IPS-20b (cell line): ENCODE results near the gene API5.
A peak's percentile ranks its signal among the peaks of the same experiment; 100 is the strongest.
"Not testable (repeated sequence)": the region's sequence is repeated elsewhere in the genome, so short reads cannot be mapped to it uniquely, and the experiment has no call there.

Experiments
- H3K27ac ChIP-seq: one replicate; pipeline ENCODE4 v1.5.1; 2013; ENCODE audit warnings: low read length
- H3K27me3 ChIP-seq: 2 replicates; pipeline ENCODE4 v1.6.1; 2013; ENCODE audit warnings: mild to moderate bottlenecking, low read length, inconsistent platforms; ENCODE audit not compliant: insufficient read depth
- H3K36me3 ChIP-seq: 2 replicates; pipeline ENCODE4 v1.6.1; 2013; ENCODE audit warnings: low read depth, mild to moderate bottlenecking, inconsistent platforms, low read length, moderate library complexity; ENCODE audit not compliant: insufficient read depth
- H3K4me1 ChIP-seq: 2 replicates; pipeline ENCODE4 v1.6.1; 2013; ENCODE audit warnings: mild to moderate bottlenecking, control low read depth, inconsistent platforms, low read length, moderate library complexity; ENCODE audit not compliant: insufficient read depth
- H3K4me3 ChIP-seq: 2 replicates; pipeline ENCODE4 v1.5.1; 2013; ENCODE audit warnings: mild to moderate bottlenecking, low read length, inconsistent platforms
- H3K9ac ChIP-seq: 2 replicates; pipeline ENCODE4 v1.6.1; 2013; ENCODE audit warnings: low read depth, mild to moderate bottlenecking, inconsistent platforms, low read length, moderate library complexity
- H3K9me3 ChIP-seq: 2 replicates; pipeline ENCODE4 v1.6.1; 2013; ENCODE audit warnings: mild to moderate bottlenecking, low read depth, low read length, inconsistent platforms; ENCODE audit not compliant: insufficient read depth

Gene API5

GRCh38 chr11:43315966-43316365 is 4.2 kb downstream of the API5 start:
- Histone ChIP-seq H3K27ac (no peak overlapping the region), H3K4me1 (peaks cover 4% of the 10 kb centered on the region; the same call in 1 of the 2 replicates), H3K27me3 (no peaks in the 10 kb centered on the region), H3K9ac (no peak overlapping the region), H3K36me3 (peaks cover 40% of the 10 kb centered on the region), H3K9me3 (no peaks in the 10 kb centered on the region), H3K4me3 (no peak overlapping the region)

- Histone ChIP-seq H3K36me3 (peaks cover 44% of the 10 kb centered on the region), H3K4me3 (no peak overlapping the region), H3K9me3 (no peaks in the 10 kb centered on the region), H3K27ac (no peak overlapping the region), H3K4me1 (peaks cover 4% of the 10 kb centered on the region; the same call in 1 of the 2 replicates), H3K27me3 (no peaks in the 10 kb centered on the region), H3K9ac (no peak overlapping the region)
Measured at GRCh38 chr11:43316451-43316850, 4.7 kb downstream of the API5 start.

- Histone ChIP-seq H3K27ac (no peak overlapping the region), H3K27me3 (no peaks in the 10 kb centered on the region), H3K9ac (no peak overlapping the region), H3K4me1 (no peaks in the 10 kb centered on the region), H3K36me3 (peaks cover 100% of the 10 kb centered on the region), H3K4me3 (no peak overlapping the region), H3K9me3 (no peaks in the 10 kb centered on the region)
Measured at GRCh38 chr11:43327987-43328386, 16.2 kb downstream of the API5 start.

GRCh38 chr11:43328482-43328881 is 16.7 kb downstream of the API5 start:
- H3K4me3 ChIP-seq, result no peak overlapping the region
- H3K27ac ChIP-seq, result no peak overlapping the region
- H3K27me3 ChIP-seq, result no peaks in the 10 kb centered on the region
- no peaks in the 10 kb centered on the region for H3K9me3 ChIP-seq
- H3K36me3 ChIP-seq, result peaks cover 100% of the 10 kb centered on the region
- H3K4me1 ChIP-seq, result no peaks in the 10 kb centered on the region
- no peak overlapping the region for H3K9ac ChIP-seq

GRCh38 chr11:43341159-43341558 is 29.4 kb downstream of the API5 start:
- Histone ChIP-seq H3K9me3 (no peaks in the 10 kb centered on the region), H3K36me3 (peaks cover 54% of the 10 kb centered on the region), H3K27ac (no peak overlapping the region), H3K9ac (no peak overlapping the region), H3K4me1 (no peaks in the 10 kb centered on the region), H3K4me3 (no peak overlapping the region), H3K27me3 (no peaks in the 10 kb centered on the region)

GRCh38 chr11:43351426-43351825 is 39.6 kb downstream of the API5 start:
- not testable (repeated sequence) for H3K36me3 ChIP-seq, H3K4me3 ChIP-seq, H3K27me3 ChIP-seq, H3K4me1 ChIP-seq, H3K9ac ChIP-seq, H3K27ac ChIP-seq, H3K9me3 ChIP-seq

- H3K9ac ChIP-seq, result no peak overlapping the region
- no peak overlapping the region for H3K4me3 ChIP-seq
- H3K27me3 ChIP-seq, result no peaks in the 10 kb centered on the region
- H3K27ac ChIP-seq, result no peak overlapping the region
- H3K36me3 ChIP-seq, result no peaks in the 10 kb centered on the region
- no peaks in the 10 kb centered on the region for H3K9me3 ChIP-seq
- peaks cover 18% of the 10 kb centered on the region for H3K4me1 ChIP-seq
Measured at GRCh38 chr11:43354311-43354710, 42.5 kb downstream of the API5 start.

- Histone ChIP-seq H3K4me1 (peaks cover 27% of the 10 kb centered on the region), H3K27me3 (no peaks in the 10 kb centered on the region), H3K36me3 (no peaks in the 10 kb centered on the region), H3K9me3 (no peaks in the 10 kb centered on the region), H3K4me3 (no peak overlapping the region), H3K9ac (no peak overlapping the region), H3K27ac (no peak overlapping the region)
Measured at GRCh38 chr11:43356336-43356735, 44.5 kb downstream of the API5 start.

GRCh38 chr11:43358279-43358800 is 46.5 kb downstream of the API5 start:
- no peaks in the 10 kb centered on the region for H3K36me3 ChIP-seq
- peak overlapping the region; percentile 11 for H3K27ac ChIP-seq
- H3K9me3 ChIP-seq, result no peaks in the 10 kb centered on the region
- H3K4me3 ChIP-seq, result peak overlapping the region; percentile 95
- H3K27me3 ChIP-seq, result no peaks in the 10 kb centered on the region
- H3K4me1 ChIP-seq, result peaks cover 19% of the 10 kb centered on the region
- H3K9ac ChIP-seq, result peak overlapping the region; percentile 95

- peak within 1 kb of the TSS; percentile 95 for H3K9ac ChIP-seq
- no peaks in the 10 kb centered on the region for H3K9me3 ChIP-seq
- H3K27me3 ChIP-seq, result no peaks in the 10 kb centered on the region
- peak within 1 kb of the TSS; percentile 56 for H3K27ac ChIP-seq
- H3K4me3 ChIP-seq, result peak within 1 kb of the TSS; percentile 95
- peaks cover 19% of the 10 kb centered on the region for H3K4me1 ChIP-seq
- H3K36me3 ChIP-seq, result no peaks in the 10 kb centered on the region
Measured at GRCh38 chr11:43358801-43359421, 47.1 kb downstream of the API5 start, which contains the start of gene TTC17. TTC17 (plus strand) TSS chr11:43358920; CDS start chr11:43358955, 35 bp downstream.

GRCh38 chr11:43359422-43359818 is 47.6 kb downstream of the API5 start:
- Histone ChIP-seq H3K9ac (peak overlapping the region; percentile 95), H3K27me3 (no peaks in the 10 kb centered on the region), H3K36me3 (no peaks in the 10 kb centered on the region), H3K4me1 (peaks cover 19% of the 10 kb centered on the region), H3K4me3 (peak overlapping the region; percentile 95), H3K27ac (peak overlapping the region; percentile 56), H3K9me3 (no peaks in the 10 kb centered on the region)

- Histone ChIP-seq H3K9ac (peak overlapping the region; percentile 95; the same call in 1 of the 2 replicates), H3K4me3 (peak overlapping the region; percentile 95)
Measured at GRCh38 chr11:43360361-43361032, 48.7 kb downstream of the API5 start.

More at GRCh38 chr11:43360361-43361032, 48.7 kb downstream of the API5 start:
- Histone ChIP-seq H3K27me3 (no peaks in the 10 kb centered on the region), H3K9me3 (no peaks in the 10 kb centered on the region), H3K27ac (no peak overlapping the region), H3K4me1 (peaks cover 19% of the 10 kb centered on the region), H3K36me3 (peaks cover 6% of the 10 kb centered on the region)
